ENCODE measurements around the gene SETD1B.

SETD1B gene

GRCh38 chr12:121784460-121784859 lies 19.3 kb upstream of the SETD1B start:
- peak overlapping the region; percentile 61 for H3K9ac ChIP-seq (ENCODE audit: low read length)
- peak overlapping the region; percentile 100 for H3K27ac ChIP-seq (ENCODE audit: low read length)
- H3K79me2 ChIP-seq (ENCODE audit: low read length) = peaks cover 85% of the 10 kb centered on the region
- TF ChIP-seq CTCF (IDR thresholded peaks at IDR 0.05; ENCODE audit: low read depth, low read length) = no peak
- no peak for TF ChIP-seq EZH2phosphoT487 (IDR thresholded peaks at IDR 0.05; ENCODE audit: low read depth)
- peaks cover 57% of the 10 kb centered on the region for H3K36me3 ChIP-seq (replicated peaks; ENCODE audit: low read depth, low read length)
- H3K4me2 ChIP-seq (ENCODE audit: low read length) = peak overlapping the region; percentile 58
- no peaks in the 10 kb centered on the region for H3K27me3 ChIP-seq (ENCODE audit: low read depth, low read length)
- no peak overlapping the region for H2AFZ ChIP-seq (ENCODE audit: low read depth, low read length)
- no peaks in the 10 kb centered on the region for H3K9me3 ChIP-seq (ENCODE audit: insufficient read depth, low read length)
- peak overlapping the region; percentile 8 for H3K4me3 ChIP-seq (ENCODE audit: low read length)
- no peaks in the 10 kb centered on the region for H4K20me1 ChIP-seq (ENCODE audit: insufficient read depth, low read length)
- peaks cover 91% of the 10 kb centered on the region for H3K4me1 ChIP-seq (ENCODE audit: low read length)

GRCh38 chr12:121786440-121786825 lies 17.4 kb upstream of the SETD1B start:
- Histone ChIP-seq H3K36me3 (replicated peaks; ENCODE audit: low read depth, low read length) (peaks cover 51% of the 10 kb centered on the region), H3K4me2 (ENCODE audit: low read length) (no peak overlapping the region), H3K4me3 (ENCODE audit: low read length) (no peak overlapping the region), H2AFZ (ENCODE audit: low read depth, low read length) (no peak overlapping the region), H3K9me3 (ENCODE audit: insufficient read depth, low read length) (no peaks in the 10 kb centered on the region), H3K27me3 (ENCODE audit: low read depth, low read length) (no peaks in the 10 kb centered on the region), H4K20me1 (ENCODE audit: insufficient read depth, low read length) (no peaks in the 10 kb centered on the region), H3K9ac (ENCODE audit: low read length) (no peak overlapping the region), H3K27ac (ENCODE audit: low read length) (peak overlapping the region; percentile 98), H3K79me2 (ENCODE audit: low read length) (peaks cover 85% of the 10 kb centered on the region), H3K4me1 (ENCODE audit: low read length) (peaks cover 91% of the 10 kb centered on the region)
- TF ChIP-seq EZH2phosphoT487 (IDR thresholded peaks at IDR 0.05; ENCODE audit: low read depth) = no peak
- no peak for TF ChIP-seq CTCF (IDR thresholded peaks at IDR 0.05; ENCODE audit: low read depth, low read length)

GRCh38 chr12:121787063-121788025 lies 16.5 kb upstream of the SETD1B start:
- H2AFZ ChIP-seq (ENCODE audit: low read depth, low read length) = no peak overlapping the region
- TF ChIP-seq EZH2phosphoT487 (IDR thresholded peaks at IDR 0.05; ENCODE audit: low read depth) (no peak), CTCF (IDR thresholded peaks at IDR 0.05; ENCODE audit: low read depth, low read length) (no peak)
- H3K36me3 ChIP-seq (replicated peaks; ENCODE audit: low read depth, low read length) = peaks cover 60% of the 10 kb centered on the region
- H4K20me1 ChIP-seq (ENCODE audit: insufficient read depth, low read length) = no peaks in the 10 kb centered on the region
- H3K79me2 ChIP-seq (ENCODE audit: low read length) = peaks cover 92% of the 10 kb centered on the region
- H3K27me3 ChIP-seq (ENCODE audit: low read depth, low read length) = no peaks in the 10 kb centered on the region
- no peaks in the 10 kb centered on the region for H3K9me3 ChIP-seq (ENCODE audit: insufficient read depth, low read length)
- H3K4me1 ChIP-seq (ENCODE audit: low read length) = peaks cover 85% of the 10 kb centered on the region
- H3K27ac ChIP-seq (ENCODE audit: low read length) = peak overlapping the region; percentile 98
- peak overlapping the region; percentile 95; the same call in 1 of the 2 replicates for H3K9ac ChIP-seq (ENCODE audit: low read length)
- peak overlapping the region; percentile 98 for H3K4me2 ChIP-seq (ENCODE audit: low read length)
- H3K4me3 ChIP-seq (ENCODE audit: low read length) = no peak overlapping the region

- H3K79me2 ChIP-seq (ENCODE audit: low read length) = peaks cover 98% of the 10 kb centered on the region
- H4K20me1 ChIP-seq (ENCODE audit: insufficient read depth, low read length) = no peaks in the 10 kb centered on the region
- peak overlapping the region; percentile 98 for H3K27ac ChIP-seq (ENCODE audit: low read length)
- peak overlapping the region; percentile 95 for H3K9ac ChIP-seq (ENCODE audit: low read length)
- TF ChIP-seq EZH2phosphoT487 (IDR thresholded peaks at IDR 0.05; ENCODE audit: low read depth) (no peak), CTCF (IDR thresholded peaks at IDR 0.05; ENCODE audit: low read depth, low read length) (no peak)
- no peaks in the 10 kb centered on the region for H3K9me3 ChIP-seq (ENCODE audit: insufficient read depth, low read length)
- H3K4me2 ChIP-seq (ENCODE audit: low read length) = peak overlapping the region; percentile 98
- H3K27me3 ChIP-seq (ENCODE audit: low read depth, low read length) = no peaks in the 10 kb centered on the region
- H3K4me1 ChIP-seq (ENCODE audit: low read length) = peaks cover 76% of the 10 kb centered on the region
- peaks cover 66% of the 10 kb centered on the region for H3K36me3 ChIP-seq (replicated peaks; ENCODE audit: low read depth, low read length)
- H3K4me3 ChIP-seq (ENCODE audit: low read length) = peak overlapping the region; percentile 76
- H2AFZ ChIP-seq (ENCODE audit: low read depth, low read length) = no peak overlapping the region
Observed at GRCh38 chr12:121788176-121788818, 15.5 kb upstream of the SETD1B start.

Measured in OCI-LY3 (cell line).